Neural progenitor cell (in vitro differentiated cells): ENCODE measurements around the gene CYP1A2. TPM values are rescaled to one million over a fixed set of nuclear protein-coding genes. Genes with fewer than 3 reads are reported as not detected.
A peak's percentile ranks its signal among the peaks of the same experiment; 100 is the strongest.

ENCODE experiments used
- DNase-seq: peaks from one replicate; pipeline ENCODE4 v3.0.0-alpha.2; 2016; ENCODE audit warnings: low spot score
- H2AFZ ChIP-seq: fragments of 200-600 bp; sonication (generic); replicated peaks from 2 replicates; pipeline ENCODE4 v1.6.1; 2016; ENCODE audit warnings: antibody characterized with exemption
- H3F3A ChIP-seq: fragments of 200-600 bp; sonication (generic); 2 replicates; pipeline ENCODE4 v1.6.1; 2016; ENCODE audit warnings: antibody characterized with exemption, low read depth
- H3K27ac ChIP-seq: fragments of 200-600 bp; sonication (generic); 2 replicates; pipeline ENCODE4 v1.5.1; 2016; ENCODE audit warnings: mild to moderate bottlenecking
- H3K27me3 ChIP-seq: fragments of 200-600 bp; sonication (generic); 2 replicates; pipeline ENCODE4 v1.6.1; 2016; ENCODE audit warnings: mild to moderate bottlenecking, moderate library complexity
- H3K36me3 ChIP-seq: fragments of 200-600 bp; sonication (generic); 2 replicates; pipeline ENCODE4 v1.5.1; 2016
- H3K4me1 ChIP-seq: fragments of 200-600 bp; sonication (generic); 2 replicates; pipeline ENCODE4 v1.6.1; 2016; ENCODE audit warnings: mixed run types
- H3K4me2 ChIP-seq: fragments of 200-600 bp; sonication (generic); 2 replicates; pipeline ENCODE4 v1.6.1; 2016
- H3K4me3 ChIP-seq: fragments of 200-600 bp; sonication (generic); 2 replicates; pipeline ENCODE4 v1.5.1; 2016
- H3K79me2 ChIP-seq: fragments of 200-600 bp; sonication (generic); 2 replicates; pipeline ENCODE4 v1.6.1; 2016; ENCODE audit warnings: low read depth
- H3K9ac ChIP-seq: fragments of 200-600 bp; sonication (generic); 2 replicates; pipeline ENCODE4 v1.6.1; 2016
- H3K9me3 ChIP-seq: fragments of 200-600 bp; sonication (generic); 2 replicates; pipeline ENCODE4 v1.5.1; 2016; ENCODE audit warnings: low read depth
- H4K20me1 ChIP-seq: fragments of 200-600 bp; sonication (generic); 2 replicates; pipeline ENCODE4 v1.6.1; 2016; ENCODE audit warnings: low read depth
- H3K27ac Mint-ChIP-seq: 3 replicates; pipeline ENCODE4 v1.8.0; 2021; ENCODE audit warnings: mixed read lengths
- H3K27me3 Mint-ChIP-seq: 2 replicates; pipeline ENCODE4 v1.8.0; 2022; ENCODE audit warnings: low read depth, mild to moderate bottlenecking, inconsistent platforms, moderate library complexity, mixed read lengths; ENCODE audit not compliant: insufficient read depth
- H3K36me3 Mint-ChIP-seq: 3 replicates; pipeline ENCODE4 v1.8.0; 2021; ENCODE audit warnings: mixed read lengths
- H3K4me1 Mint-ChIP-seq: 3 replicates; pipeline ENCODE4 v1.8.0; 2021; ENCODE audit warnings: mixed read lengths
- H3K4me3 Mint-ChIP-seq: 3 replicates; pipeline ENCODE4 v1.8.0; 2021; ENCODE audit warnings: mild to moderate bottlenecking, moderate library complexity, mixed read lengths
- H3K9me3 Mint-ChIP-seq: 3 replicates; pipeline ENCODE4 v1.8.0; 2020; ENCODE audit warnings: mixed read lengths
- EZH2 ChIP-seq: fragments of 200-600 bp; sonication (generic); IDR thresholded peaks from 2 replicates; pipeline ENCODE4 v1.6.1; 2017; ENCODE audit warnings: antibody characterized with exemption, mild to moderate bottlenecking, moderate library complexity
- EZH2phosphoT487 ChIP-seq: fragments of 200-600 bp; sonication (generic); IDR thresholded peaks from 2 replicates; pipeline ENCODE4 v1.6.1; 2017; ENCODE audit warnings: antibody characterized with exemption
- total RNA-seq: library from RNA; depleted of rRNA; stranded (reverse); fragments of >200 nt; gene quantifications from 2 replicates; pipeline ENCODE4 v1.2.3, GENCODE V29; 2015; ENCODE audit warnings: low replicate concordance
- TF ChIP-seq, protein P1 (sequence below): fragments of 200-600 bp; sonication (generic); IDR thresholded peaks from 2 replicates; pipeline ENCODE4 v1.5.1; 2017; ENCODE audit warnings: antibody characterized with exemption, mild to moderate bottlenecking

Gene CYP1A2
- total RNA-seq, 1 donor from 2014 or later: not detected

DNA sequence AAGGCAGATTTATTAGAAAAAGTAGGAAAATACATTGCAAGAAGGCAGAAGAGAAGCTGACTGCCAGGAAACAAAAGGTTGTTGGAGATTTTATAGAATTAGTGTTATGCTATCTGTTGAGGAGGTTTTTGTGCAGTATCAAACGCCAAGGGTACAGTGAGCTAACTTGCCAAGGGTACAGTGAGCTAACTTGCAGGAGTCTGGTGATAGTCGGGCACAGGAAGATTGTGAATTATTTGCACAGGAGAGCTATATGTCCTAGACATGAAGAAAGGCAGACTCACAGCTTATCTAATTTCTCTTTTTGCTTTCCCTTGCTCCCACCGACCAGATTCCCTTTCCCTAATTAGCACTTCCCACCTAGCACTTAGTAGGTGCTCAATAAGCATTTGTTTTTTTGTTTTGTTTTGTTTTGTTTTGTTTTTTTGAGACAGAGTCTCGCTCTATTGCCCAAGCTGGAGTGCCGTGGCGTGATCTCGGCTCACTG, 30.6 kb downstream of the CYP1A2 start:
- H3K9me3 ChIP-seq: no peaks in the 10 kb centered on the region
- no peaks in the 10 kb centered on the region for H3K36me3 ChIP-seq
- no peaks in the 10 kb centered on the region for H3K9me3 Mint-ChIP-seq
- H3K4me2 ChIP-seq: no peak overlapping the region
- no peak overlapping the region for H3K27ac ChIP-seq
- H3K4me1 Mint-ChIP-seq: peaks cover 66% of the 10 kb centered on the region
- no peak overlapping the region for H3K9ac ChIP-seq
- peaks cover 22% of the 10 kb centered on the region for H3K4me1 ChIP-seq
- no peak overlapping the region for H3K27ac Mint-ChIP-seq
- peaks cover 21% of the 10 kb centered on the region for H3K27me3 ChIP-seq
- TF ChIP-seq EZH2: no peak
- TF ChIP-seq, protein P1, sequence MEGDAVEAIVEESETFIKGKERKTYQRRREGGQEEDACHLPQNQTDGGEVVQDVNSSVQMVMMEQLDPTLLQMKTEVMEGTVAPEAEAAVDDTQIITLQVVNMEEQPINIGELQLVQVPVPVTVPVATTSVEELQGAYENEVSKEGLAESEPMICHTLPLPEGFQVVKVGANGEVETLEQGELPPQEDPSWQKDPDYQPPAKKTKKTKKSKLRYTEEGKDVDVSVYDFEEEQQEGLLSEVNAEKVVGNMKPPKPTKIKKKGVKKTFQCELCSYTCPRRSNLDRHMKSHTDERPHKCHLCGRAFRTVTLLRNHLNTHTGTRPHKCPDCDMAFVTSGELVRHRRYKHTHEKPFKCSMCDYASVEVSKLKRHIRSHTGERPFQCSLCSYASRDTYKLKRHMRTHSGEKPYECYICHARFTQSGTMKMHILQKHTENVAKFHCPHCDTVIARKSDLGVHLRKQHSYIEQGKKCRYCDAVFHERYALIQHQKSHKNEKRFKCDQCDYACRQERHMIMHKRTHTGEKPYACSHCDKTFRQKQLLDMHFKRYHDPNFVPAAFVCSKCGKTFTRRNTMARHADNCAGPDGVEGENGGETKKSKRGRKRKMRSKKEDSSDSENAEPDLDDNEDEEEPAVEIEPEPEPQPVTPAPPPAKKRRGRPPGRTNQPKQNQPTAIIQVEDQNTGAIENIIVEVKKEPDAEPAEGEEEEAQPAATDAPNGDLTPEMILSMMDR: no peak
- no peak for TF ChIP-seq EZH2phosphoT487
- peaks cover 17% of the 10 kb centered on the region for H4K20me1 ChIP-seq
- peaks cover 19% of the 10 kb centered on the region for H3K79me2 ChIP-seq
- H3K4me3 ChIP-seq: no peak overlapping the region
- H2AFZ ChIP-seq: no peak overlapping the region
- peaks cover under 1% of the 10 kb centered on the region for H3F3A ChIP-seq
- no peak for DNase-seq
- H3K4me3 Mint-ChIP-seq: peak overlapping the region; percentile 39
- peaks cover 18% of the 10 kb centered on the region for H3K27me3 Mint-ChIP-seq
- H3K36me3 Mint-ChIP-seq: no peaks in the 10 kb centered on the region

DNA sequence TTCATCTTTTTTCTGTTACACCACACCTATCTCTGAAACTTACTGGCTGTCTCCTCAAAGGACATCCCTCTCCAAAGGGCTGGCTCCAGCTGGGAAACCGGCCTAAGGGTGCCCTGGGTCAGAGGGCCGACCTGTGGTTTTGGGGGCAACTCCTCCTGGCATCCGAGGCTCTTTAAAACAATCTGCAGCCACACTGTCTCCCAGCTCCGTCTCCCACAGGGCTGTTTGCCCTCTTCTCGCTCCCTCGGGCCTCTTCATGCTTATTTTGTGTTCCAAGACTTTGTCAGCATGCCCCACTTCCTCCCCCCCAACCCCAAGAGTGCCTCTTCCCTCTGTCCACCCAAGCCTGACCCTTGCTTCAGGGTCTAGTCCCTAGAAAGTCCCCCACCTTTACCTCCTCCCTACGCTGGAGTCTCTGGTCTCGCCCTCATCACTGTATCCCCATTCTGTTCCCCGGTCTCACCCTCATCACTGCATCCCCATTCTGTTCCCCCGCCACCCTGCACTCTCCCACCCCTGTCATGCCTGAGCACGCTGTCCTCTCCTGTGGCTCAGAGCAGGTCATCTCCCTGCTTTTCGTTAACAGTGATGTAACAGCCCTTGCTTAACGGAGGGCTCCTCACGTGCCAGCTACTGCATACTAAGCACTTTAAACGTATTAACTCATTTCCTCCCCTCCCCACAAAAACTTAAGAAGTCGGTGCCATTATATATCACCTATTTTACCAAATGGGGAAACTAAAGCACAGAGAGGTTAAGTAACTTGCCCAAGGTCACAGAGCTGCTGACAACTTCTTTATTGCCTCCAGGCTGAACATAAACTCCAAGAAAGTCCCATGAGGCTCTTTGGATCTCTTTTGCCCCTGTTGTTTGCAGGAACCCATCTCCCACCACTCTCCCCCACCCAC, 32.1 kb downstream of the CYP1A2 start:
- H3K27ac Mint-ChIP-seq: no peak overlapping the region
- H3K27me3 Mint-ChIP-seq: peaks cover 14% of the 10 kb centered on the region
- no peak overlapping the region for H3K27ac ChIP-seq
- DNase-seq: no peak
- peak overlapping the region; percentile 89 for H3K4me3 Mint-ChIP-seq
- H3K9ac ChIP-seq: no peak overlapping the region
- no peaks in the 10 kb centered on the region for H3K36me3 Mint-ChIP-seq
- H3K4me1 Mint-ChIP-seq: peaks cover 69% of the 10 kb centered on the region
- peak overlapping the region; percentile 96 for H3K4me2 ChIP-seq
- peaks cover 22% of the 10 kb centered on the region for H3K4me1 ChIP-seq
- no peaks in the 10 kb centered on the region for H3F3A ChIP-seq
- no peak overlapping the region for H2AFZ ChIP-seq
- no peaks in the 10 kb centered on the region for H3K9me3 Mint-ChIP-seq
- H3K36me3 ChIP-seq: no peaks in the 10 kb centered on the region
- H3K27me3 ChIP-seq: peaks cover 21% of the 10 kb centered on the region
- peaks cover 34% of the 10 kb centered on the region for H3K79me2 ChIP-seq
- peak overlapping the region; percentile 68 for H3K4me3 ChIP-seq
- no peak for TF ChIP-seq EZH2
- TF ChIP-seq, protein P1: no peak
- TF ChIP-seq EZH2phosphoT487: no peak
- H4K20me1 ChIP-seq: peaks cover 33% of the 10 kb centered on the region
- H3K9me3 ChIP-seq: no peaks in the 10 kb centered on the region

DNA sequence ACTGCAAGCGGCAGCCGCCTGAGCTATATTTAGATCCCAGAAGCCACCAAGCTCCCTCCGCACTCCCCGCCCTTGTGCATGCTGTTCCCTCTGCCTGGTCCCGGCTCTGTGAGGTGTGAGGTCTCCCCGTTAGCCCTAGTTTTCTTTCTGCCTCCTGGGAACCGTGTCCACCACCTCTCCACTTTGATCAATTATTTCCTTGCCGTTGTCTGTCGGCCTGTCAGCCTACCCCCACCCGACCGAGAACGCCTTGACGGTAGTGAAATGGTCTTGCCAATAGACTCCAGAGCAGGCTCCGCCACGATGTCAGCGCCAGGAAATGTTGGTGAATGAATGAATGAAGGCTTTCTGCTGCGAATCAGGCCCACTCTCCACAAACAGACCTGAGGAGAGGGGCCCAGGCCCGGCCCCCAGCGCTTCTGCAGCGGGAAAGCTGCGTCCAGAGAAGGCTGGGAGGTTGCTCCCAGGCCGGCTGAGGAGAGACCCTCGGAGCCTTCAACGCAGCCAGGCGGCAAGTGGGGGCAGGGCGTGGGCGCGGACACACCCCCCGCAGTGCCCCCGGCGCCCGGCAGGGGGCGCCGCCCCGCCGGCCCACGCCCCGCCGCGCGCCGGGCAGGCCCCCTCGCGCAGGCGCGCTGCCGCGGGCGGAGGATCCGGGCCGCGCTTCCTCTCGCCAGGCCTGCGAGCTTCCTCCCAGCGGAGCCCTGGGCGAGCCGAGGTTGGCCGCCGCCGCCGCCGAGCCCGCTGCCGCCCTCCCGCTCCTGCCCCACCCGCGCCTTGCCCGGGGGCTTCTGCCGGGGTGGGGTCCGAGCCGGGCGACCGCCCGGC, 33.0 kb downstream of the CYP1A2 start, which contains the start of gene CSK:
Gene CSK (plus strand): TSS at position 650 of the 828 bp plus-strand sequence. CDS start 16,218 bp downstream, outside the sequence.
- H3K27me3 Mint-ChIP-seq: peaks cover 14% of the 10 kb centered on the region
- TF ChIP-seq EZH2 (no peak), EZH2phosphoT487 (no peak)
- TF ChIP-seq, protein P1: peak; percentile 42
- no peak within 1 kb of the TSS for H3K27ac ChIP-seq
- peak within 1 kb of the TSS; percentile 76 for H2AFZ ChIP-seq
- peak within 1 kb of the TSS; percentile 68 for H3K4me3 ChIP-seq
- H3K36me3 ChIP-seq: no peaks in the 10 kb centered on the region
- peak within 1 kb of the TSS; percentile 96 for H3K4me2 ChIP-seq
- H3K27ac Mint-ChIP-seq: peak within 1 kb of the TSS; percentile 83
- H3K9me3 Mint-ChIP-seq: no peaks in the 10 kb centered on the region
- no peaks in the 10 kb centered on the region for H3F3A ChIP-seq
- no peaks in the 10 kb centered on the region for H3K9me3 ChIP-seq
- peaks cover 41% of the 10 kb centered on the region for H3K79me2 ChIP-seq
- DNase-seq: peak; percentile 90
- H3K9ac ChIP-seq: peak within 1 kb of the TSS; percentile 35
- H3K27me3 ChIP-seq: peaks cover 21% of the 10 kb centered on the region
- H3K4me1 Mint-ChIP-seq: peaks cover 66% of the 10 kb centered on the region
- H3K4me3 Mint-ChIP-seq: peak within 1 kb of the TSS; percentile 91
- H3K4me1 ChIP-seq: peaks cover 22% of the 10 kb centered on the region
- peaks cover 41% of the 10 kb centered on the region for H4K20me1 ChIP-seq
- H3K36me3 Mint-ChIP-seq: no peaks in the 10 kb centered on the region
